Activated T-cell treated with anti-CD3 and anti-CD28 coated beads for 48 hours (primary cell): ENCODE data around the gene SOX11.
"Not testable (repeated sequence)": the region's sequence is repeated elsewhere in the genome, so short reads cannot be mapped to it uniquely, and the experiment has no call there.

Experiments used
- DNase-seq: peaks from one replicate; pipeline ENCODE4 v3.0.0-alpha.2; 2020; ENCODE audit warnings: low read depth

SOX11 gene

GRCh38 chr2:5691985-5692529 is at the start of gene SOX11:
Gene SOX11 (plus strand): TSS chr2:5692384. CDS start chr2:5692722, 338 bp downstream.
- no peak for DNase-seq

GRCh38 chr2:5652734-5653133 is 39.5 kb upstream of the SOX11 start:
- DNase-seq, result not testable (repeated sequence)

- not testable (repeated sequence) for DNase-seq
Observed at GRCh38 chr2:5653756-5654155, 38.4 kb upstream of the SOX11 start.

GRCh38 chr2:5657231-5657630 is 35.0 kb upstream of the SOX11 start:
- no peak for DNase-seq

- DNase-seq, result no peak
Observed at GRCh38 chr2:5660591-5660990, 31.6 kb upstream of the SOX11 start.

- no peak for DNase-seq
Observed at GRCh38 chr2:5661362-5661761, 30.8 kb upstream of the SOX11 start.

GRCh38 chr2:5664278-5664681 is 27.9 kb upstream of the SOX11 start:
- DNase-seq, result no peak

GRCh38 chr2:5665066-5665465 is 27.1 kb upstream of the SOX11 start:
- no peak for DNase-seq

GRCh38 chr2:5666798-5667197 is 25.4 kb upstream of the SOX11 start:
- DNase-seq, result no peak

GRCh38 chr2:5667655-5668054 is 24.5 kb upstream of the SOX11 start:
- DNase-seq, result not testable (repeated sequence)

- no peak for DNase-seq
Observed at GRCh38 chr2:5668682-5669250, 23.4 kb upstream of the SOX11 start.

GRCh38 chr2:5672749-5673144 is 19.4 kb upstream of the SOX11 start:
- no peak for DNase-seq

GRCh38 chr2:5673145-5674025 is 18.8 kb upstream of the SOX11 start:
- no peak for DNase-seq

- DNase-seq, result no peak
Observed at GRCh38 chr2:5674026-5674340, 18.2 kb upstream of the SOX11 start.

- DNase-seq, result no peak
Observed at GRCh38 chr2:5677133-5677532, 15.1 kb upstream of the SOX11 start.

GRCh38 chr2:5683471-5683870 is 8.7 kb upstream of the SOX11 start:
- DNase-seq, result no peak

GRCh38 chr2:5685225-5685624 is 7.0 kb upstream of the SOX11 start:
- no peak for DNase-seq

- DNase-seq, result no peak
Observed at GRCh38 chr2:5686068-5686467, 6.1 kb upstream of the SOX11 start.

GRCh38 chr2:5686536-5686935 is 5.6 kb upstream of the SOX11 start:
- DNase-seq, result no peak

GRCh38 chr2:5689750-5690149 is 2.4 kb upstream of the SOX11 start:
- no peak for DNase-seq

GRCh38 chr2:5690286-5690685 is 1.9 kb upstream of the SOX11 start:
- no peak for DNase-seq

- no peak for DNase-seq
Observed at GRCh38 chr2:5690718-5691220, 1.4 kb upstream of the SOX11 start.

- DNase-seq, result no peak
Observed at GRCh38 chr2:5691221-5691984, 781 bp upstream of the SOX11 start.
